Right ventricle myocardium superior (tissue), 1 donor: ENCODE data around the gene RAMP3. TPM values are rescaled to one million over a fixed set of nuclear protein-coding genes. Genes with fewer than 3 reads are reported as not detected.
"Not testable (repeated sequence)": the region's sequence is repeated elsewhere in the genome, so short reads cannot be mapped to it uniquely, and the experiment has no call there.

Source experiments
- ATAC-seq: fragments of 200-7000 bp; cut with Tn5 transposase; one replicate; pipeline ENCODE4 v1.9.1; 2020; ENCODE audit warnings: mild to moderate bottlenecking; ENCODE audit not compliant: poor library complexity
- DNase-seq: peaks from one replicate; pipeline ENCODE4 v3.0.0-alpha.2; 2020
- intact Hi-C: fragments of 100-400 bp; cut with DNase I; formaldehyde crosslinking; loops from one replicate; pipeline ENCODE4 v1.11.2; 2022
- total RNA-seq: library from RNA; stranded (reverse); fragmentation: NEBNext Ultra II Directional; extraction: Animal tissue kit (Norgen Biotek cat#: 25700); gene quantifications from one replicate; pipeline ENCODE4 v1.2.1, GENCODE V29; 2021
- donor health status: DM: no; HTN: yes; CAD: no; lungs with severe emphysema.

Gene RAMP3
- total RNA-seq, 1 donor from 2014 or later: 31.2 TPM

DNA sequence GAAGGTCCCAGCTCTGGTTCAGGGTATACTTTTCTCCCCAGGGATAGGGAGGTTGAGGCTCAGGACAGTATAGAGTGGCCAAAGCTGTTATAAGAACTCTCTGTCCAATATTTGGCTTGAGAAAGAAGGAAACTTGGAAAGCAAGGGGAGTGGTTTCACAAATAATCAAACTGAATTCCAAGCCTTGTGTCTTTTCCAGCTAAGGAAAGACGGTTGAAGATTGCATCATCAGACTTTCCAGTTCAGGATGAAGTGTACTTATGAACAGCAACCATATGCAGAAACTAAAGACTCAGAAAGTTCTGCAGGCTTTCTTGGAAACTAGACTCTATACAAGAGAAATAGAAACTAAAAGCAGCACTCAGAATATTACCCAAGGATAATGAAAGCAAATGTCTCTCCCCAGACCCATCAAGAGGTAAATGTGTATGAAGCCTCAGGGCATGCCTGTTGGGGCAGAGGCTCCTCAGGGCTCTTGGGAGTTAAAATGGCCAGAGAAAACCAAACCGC lies 46.4 kb downstream of the RAMP3 start:
- ATAC-seq: peak; percentile 86
- no peak for DNase-seq

DNA sequence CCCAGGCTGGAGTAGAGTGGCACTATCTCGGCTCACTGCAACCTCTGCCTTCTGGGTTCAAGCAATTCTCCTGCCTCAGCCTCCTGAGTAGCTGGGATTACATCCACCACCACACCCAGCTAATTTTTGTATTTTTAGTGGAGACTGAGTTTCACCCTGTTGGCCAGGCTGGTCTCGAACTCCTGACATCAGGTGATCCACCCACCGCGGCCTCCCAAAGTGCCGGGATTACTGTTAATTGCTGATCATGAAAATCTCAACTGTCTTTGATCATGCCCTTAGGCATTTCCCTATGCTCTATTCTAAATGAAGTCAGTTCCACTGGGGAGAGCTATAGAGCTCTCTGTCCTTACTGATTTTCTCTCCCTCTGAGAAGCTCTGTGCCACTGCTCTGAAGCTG lies 48.7 kb downstream of the RAMP3 start:
- DNase-seq, intact Hi-C loops, ATAC-seq: not testable (repeated sequence)

More for the DNA sequence above, 46.4 kb downstream of the RAMP3 start:
- intact Hi-C loops: no loop called here

DNA sequence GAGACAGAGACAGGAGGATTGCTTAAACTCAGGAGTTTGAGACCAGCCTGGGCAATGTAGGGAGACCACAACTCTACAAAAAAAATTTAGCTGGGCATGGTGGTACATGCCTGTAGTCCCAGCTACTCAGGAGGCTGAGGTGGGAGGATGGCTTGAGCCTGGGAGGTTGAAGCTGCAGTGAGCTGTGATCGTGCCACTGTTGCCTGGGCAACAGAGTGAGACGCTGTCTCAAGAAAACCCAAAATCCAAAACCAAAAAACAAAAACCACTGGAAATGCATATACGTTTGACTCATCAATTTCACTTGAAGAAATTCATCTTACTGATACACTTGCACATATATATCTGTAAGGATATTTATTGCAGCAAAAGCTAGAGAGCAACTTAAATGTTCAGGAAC lies 52.3 kb downstream of the RAMP3 start:
- intact Hi-C loops, DNase-seq, ATAC-seq: not testable (repeated sequence)

DNA sequence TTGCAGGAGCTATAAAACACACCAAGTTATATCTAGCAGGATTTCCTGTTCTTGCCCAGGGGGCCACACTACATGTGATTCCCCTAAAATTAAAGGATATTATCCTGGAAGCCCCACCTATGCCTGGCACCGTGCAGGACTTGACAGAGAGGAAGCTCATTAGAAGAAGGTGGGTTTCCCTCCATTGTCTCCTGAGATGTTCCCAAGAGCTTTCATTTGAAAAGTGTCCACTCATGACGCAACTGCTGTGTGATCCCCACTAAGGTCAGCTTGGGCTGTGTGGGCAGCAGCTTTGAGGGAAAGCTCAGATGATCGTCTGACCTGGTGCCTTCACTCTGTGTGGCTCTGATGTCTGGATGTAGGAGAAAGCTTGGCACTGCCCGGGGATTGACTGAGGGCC lies 53.5 kb downstream of the RAMP3 start:
- ATAC-seq: peak; percentile 58
- intact Hi-C loops: no loop called here
- no peak for DNase-seq

DNA sequence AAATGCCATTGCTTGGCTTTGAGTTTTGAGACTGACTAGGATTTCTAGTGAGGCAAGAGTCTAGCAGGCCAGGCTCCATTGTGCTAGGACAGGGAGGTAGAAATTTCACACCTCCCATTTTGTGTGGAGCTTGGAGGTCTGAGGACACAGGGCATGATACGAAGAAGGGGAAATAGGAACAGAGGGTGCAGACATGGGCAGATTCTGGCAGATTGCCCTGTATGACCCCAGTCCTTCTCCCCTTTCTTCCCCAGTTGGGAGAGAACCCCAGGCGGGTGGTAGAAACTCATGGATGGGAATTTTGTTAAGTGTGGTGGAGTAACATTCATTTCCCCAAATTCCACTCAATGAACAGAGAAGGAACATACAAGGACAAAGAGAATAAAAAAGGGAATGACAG lies 54.4 kb downstream of the RAMP3 start:
- ATAC-seq (no peak), DNase-seq (no peak)
- intact Hi-C loops: no loop called here

DNA sequence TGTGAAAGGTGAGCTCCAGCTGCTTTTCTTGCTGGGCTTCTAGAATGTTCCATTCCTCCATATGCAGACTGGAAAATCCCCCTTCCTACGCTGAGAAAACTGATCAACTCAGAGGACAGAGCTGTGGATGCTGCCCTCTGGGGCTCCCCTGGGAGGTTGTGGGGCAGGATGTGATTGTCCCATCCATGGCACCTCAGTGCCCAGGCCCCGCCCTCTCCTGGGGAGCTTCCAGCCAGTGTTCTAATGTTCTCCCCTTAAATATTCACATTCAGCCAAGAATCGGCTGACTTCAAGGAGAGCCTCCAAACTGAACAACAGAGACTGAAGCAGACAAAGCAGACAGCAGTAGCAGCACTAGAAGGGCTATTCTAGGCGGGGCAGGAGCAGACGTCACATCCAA lies 55.0 kb downstream of the RAMP3 start:
- DNase-seq: no peak
- intact Hi-C loops: no loop called here
- ATAC-seq: no peak

DNA sequence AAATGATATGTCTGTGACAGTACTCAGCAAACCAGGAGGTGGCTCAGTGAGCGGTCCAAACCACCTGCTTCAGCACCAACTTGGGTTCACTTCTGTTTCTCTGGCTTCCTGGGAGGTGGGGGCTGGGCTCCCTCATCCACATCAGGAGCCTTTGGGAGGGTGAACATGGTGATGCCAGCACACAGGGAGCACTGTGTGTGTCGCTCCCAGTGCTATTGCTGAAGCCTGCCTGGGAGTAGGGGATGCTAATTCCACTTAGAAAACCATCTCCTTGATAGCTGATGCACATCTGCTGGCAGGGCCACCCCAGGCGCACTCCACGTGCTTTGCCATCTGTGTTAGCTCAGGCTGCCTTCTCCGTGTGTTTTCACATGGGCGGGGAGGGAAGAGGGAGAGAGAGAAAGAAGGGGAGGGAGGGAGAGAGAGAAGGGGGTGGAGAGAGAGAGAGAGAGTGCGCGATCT lies 58.0 kb downstream of the RAMP3 start:
- no peak for DNase-seq
- no peak for ATAC-seq
- intact Hi-C loops: no loop called here

DNA sequence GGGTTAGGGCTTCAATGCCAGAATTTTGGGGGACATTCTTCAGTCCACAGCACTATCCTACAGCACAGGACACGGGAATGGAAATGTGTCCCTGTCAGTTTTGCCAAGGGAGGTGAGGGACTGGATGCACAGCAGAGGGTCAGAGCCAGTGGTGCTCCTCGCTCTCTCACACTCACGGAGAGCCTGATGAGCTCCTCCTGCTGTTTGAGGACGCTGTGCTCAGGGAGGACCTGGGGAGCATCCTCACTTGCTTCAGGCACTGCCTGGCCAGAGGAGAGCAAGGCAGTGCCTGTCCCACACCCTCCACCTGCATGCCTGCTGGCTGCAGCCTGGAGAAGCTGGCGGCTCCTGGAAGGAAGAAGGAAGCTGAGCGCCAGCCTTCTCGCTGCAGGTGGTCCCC lies 58.6 kb downstream of the RAMP3 start:
- no peak for DNase-seq
- intact Hi-C loops: no loop called here
- no peak for ATAC-seq

DNA sequence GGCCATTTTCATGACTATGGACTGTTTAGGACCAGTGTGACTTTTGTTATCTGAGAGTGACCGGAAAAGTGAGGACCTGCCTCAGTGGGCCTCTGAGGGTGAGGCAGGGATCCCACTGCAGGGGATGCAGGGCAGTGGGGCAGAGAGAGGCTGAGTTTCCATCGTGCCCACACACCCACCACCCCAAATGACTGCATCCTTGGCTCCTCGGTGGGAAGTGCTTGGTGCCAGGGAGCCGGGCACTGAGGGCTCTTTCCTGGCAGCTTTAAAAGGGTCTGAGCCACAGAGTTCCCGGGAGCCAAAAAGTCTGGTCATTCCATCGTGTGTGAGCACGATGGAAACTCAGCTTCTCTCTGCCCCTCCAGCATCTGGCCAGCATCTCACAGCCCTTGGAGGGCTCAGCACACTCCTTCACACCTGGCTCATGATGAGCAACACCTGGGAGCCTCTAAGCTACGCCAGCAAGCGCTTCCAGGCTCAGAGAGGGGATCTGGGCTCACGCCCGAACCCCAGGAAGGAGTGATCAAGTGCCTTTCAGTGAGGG lies 59.1 kb downstream of the RAMP3 start:
- ATAC-seq (no peak), DNase-seq (no peak)
- intact Hi-C loops: no loop called here

DNA sequence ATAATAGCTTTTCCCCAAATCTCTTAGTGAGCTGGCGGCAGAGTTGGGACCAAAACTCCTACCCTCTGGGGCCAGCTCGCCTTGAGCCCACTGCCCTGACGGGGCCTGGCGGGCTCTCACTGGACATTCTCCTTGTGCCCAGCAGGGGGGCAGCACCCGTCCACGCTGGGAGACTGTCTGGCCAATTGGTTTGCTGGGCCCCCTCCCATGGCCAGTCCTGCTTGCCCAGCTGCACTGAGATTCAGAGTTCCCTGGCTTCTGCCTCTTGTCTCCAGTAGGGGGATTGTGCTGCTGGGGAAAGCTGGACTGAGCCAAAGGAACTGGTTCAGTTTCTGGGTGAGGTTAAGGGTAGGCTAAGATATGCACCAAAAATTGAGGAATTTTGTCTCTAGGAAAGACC lies 59.8 kb downstream of the RAMP3 start:
- intact Hi-C loops: no loop called here
- ATAC-seq: no peak
- DNase-seq: no peak

DNA sequence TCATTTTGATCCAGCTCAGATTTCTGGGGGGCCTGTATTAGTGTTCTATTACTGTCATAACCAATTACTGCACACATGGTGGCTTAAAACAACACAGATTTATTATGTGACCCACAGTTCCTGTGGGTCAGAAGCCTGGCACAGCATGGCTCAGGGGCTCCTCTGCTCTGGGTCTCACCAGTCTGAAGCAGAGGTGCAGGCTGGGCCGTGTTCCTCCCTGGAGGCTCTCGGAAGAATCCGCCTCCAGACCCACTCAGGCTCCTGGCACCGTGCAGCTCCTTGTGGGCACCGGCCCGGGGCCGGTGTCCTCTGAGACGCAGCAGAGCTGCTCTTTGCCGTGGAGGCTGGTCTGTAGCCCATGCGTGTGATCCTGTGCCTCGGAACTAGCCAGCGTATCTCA lies 61.5 kb downstream of the RAMP3 start:
- intact Hi-C loops: no loop called here
- ATAC-seq (no peak), DNase-seq (no peak)

DNA sequence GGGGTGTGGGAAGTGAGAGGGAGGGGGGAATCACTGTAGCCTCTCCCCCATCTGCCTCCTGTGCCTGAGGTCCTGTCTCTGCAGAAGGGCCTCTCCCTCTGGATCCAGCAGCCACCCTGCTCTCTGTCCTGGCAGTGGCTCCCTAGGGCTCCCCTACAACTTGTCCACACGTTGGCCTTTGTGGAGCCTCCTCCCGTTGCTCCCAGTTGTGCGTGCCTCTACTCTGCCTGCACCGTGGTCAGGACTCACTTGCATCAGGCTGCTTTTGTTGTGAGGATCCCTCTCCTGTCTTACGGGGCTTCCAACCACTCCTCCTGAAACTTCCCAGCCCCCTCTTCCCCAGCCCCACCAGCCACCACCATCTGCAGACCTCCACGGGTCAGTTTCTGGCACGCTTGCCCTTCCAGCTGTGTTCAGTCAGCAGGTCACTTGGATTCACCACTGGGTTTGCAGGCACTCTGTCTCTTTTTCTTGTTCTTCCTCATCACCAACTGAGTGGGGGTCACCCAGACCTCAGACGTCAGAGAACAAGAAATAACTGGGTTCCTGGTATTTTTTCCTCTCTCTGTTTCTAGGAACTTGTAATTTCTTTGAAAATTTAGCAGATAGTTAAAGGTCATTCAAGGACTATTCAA lies 62.3 kb downstream of the RAMP3 start:
- intact Hi-C loops: no loop called here
- no peak for DNase-seq
- ATAC-seq: no peak

DNA sequence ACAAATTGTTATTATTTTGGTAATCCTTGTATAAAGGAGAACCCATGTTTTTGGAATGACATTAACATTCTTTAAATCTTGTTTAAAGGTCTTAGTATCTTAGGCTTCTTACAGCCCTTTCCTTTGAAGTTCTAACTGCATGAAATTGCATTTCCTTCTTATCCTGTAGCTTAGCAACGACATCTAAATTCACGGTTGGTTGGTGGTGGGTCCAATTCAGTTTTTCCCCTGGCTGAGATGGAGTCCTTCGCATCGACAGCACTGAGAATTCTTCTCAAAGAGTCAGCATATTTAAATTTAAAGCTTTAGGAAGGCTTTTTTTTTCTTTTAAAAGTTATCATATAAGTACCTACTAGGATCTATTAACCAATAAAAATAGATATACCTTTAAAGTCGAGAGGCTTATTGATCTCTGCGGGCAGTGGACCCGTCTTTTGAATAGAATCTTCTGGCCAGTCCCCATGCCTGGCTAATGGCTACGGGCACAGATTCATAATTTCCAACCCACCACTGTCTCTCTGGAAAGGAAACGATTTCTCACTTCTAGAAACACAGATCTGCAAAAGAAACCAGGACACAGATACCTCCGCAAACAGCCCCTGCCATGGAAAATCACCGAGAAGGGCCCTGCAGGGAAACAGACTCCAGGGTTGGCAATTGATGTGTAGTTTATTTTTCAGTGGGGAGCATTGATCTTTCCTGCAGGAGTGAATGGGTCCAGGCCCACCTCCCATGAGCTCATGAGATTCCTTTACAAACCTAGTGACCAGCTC lies 63.4 kb downstream of the RAMP3 start:
- no peak for DNase-seq
- intact Hi-C loops: no loop called here
- no peak for ATAC-seq

DNA sequence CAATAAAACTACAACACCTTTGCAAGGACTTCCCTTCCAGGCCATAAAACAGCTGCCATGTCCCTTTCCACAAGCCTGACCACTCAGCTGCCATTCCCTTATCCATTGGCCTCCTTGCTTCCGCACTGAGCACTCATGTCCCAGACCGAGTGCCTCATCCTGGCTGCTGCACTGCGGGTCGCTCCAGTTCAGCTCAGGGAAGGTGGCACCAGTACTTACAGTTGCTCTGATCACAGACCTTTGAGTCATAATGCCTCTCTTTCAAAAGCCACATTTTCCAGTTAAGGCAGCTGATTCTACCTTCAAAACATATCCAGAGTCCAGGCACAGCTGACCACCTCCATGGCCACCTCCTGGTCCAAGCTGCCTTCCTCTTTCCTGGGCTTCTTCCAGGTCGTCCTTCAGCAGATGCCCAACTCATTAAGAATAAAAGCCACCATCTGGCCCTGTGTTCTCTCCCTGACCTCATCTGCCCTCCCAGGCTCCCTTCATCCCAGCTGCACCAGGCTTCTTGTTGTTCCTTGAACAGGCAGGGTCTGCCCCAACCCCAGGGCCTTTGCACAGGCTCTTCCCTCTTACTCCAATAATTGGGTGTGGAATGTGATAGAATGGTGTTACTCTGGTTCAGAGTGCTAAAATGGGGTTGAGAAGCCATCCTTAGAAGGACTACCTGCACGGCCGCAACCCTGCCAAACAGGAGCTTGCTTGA lies 64.5 kb downstream of the RAMP3 start:
- no peak for DNase-seq
- intact Hi-C loops: no loop called here
- no peak for ATAC-seq

DNA sequence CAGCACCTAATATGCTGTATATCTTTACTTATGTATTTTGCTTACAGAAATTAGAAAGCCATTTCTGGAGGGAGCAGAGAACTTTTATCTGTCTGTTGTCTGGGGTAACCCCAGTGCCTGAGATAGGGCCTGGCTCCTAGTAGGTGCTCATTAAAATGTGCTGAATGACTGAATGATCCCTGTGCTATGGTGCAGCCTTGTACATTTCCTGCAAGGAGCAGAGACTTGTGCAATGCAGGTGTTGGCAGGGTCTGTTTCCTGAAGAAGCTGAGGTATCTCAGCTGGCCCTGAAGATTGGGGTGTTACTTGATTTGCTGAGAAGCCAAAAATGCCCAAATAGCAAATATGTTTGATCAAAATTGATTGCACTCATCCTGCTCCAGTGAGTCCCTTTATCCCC lies 65.5 kb downstream of the RAMP3 start:
- no peak for DNase-seq
- ATAC-seq: no peak
- intact Hi-C loops: no loop called here

DNA sequence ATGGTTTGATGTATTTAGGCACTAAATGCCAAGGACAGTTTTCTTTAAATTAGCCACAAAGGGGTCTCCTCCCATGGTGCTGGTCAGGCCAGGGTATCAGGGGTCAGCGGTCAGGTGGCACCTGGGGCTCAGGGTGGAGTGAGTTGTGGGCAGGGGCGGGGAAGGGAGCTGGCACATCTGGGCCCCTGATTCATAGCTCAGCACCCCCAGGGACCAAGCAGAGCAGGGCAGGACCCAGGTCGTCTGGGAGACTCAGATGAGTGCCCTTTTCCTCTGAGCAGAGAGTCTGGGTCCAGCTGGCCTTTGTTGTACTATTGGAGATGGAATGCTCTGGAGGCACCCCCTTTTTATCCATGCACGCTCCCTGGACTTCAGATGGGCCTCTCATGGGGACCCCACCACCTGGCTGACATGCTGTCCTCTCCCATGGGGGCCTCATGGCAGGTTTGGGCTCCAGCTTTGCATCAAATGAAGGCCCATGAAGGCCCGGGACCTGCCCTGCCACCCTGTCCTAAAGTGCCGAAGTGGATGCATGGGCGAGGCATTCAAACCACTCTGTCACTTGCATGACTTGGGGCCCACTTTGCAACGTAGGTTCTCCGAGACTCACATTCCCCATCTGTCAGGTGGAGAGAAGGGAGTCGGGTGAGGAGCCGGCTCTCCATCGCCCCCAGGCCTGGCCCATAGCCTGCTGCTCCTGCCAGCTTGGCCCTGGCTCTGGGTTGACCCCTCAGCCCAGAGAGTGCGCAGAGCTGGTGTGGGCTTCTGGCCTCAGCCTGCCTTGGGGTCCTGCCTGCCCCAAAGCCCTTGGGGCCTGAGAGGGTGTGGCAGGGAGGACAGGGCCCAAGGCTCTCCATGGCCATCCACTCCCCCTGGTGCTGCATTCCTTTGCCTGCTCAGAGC lies 66.4 kb downstream of the RAMP3 start:
- ATAC-seq (no peak), DNase-seq (no peak)

DNA sequence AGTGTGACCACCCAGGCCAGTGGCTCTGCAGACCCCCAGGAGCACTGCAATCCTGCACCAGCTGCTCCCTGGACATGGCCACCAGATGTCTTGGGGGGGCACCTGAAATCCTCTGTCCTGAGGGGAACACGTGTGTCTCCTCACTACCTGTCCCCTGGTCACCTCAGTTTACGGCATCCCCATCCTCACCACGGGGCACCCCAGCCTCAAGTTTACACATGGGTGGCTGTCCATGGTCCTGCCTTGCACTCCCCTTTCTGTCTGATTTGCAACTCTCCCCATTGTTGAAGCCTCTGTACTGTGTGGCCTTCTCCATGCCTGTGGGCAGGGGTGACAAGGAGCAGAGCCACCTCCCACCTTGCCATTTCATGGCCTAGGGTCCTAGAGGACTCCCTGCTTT lies 67.2 kb downstream of the RAMP3 start:
- DNase-seq (no peak), ATAC-seq (no peak)
- intact Hi-C loops: no loop called here

More for the DNA sequence above, 66.4 kb downstream of the RAMP3 start:
- intact Hi-C loops: no loop called here

DNA sequence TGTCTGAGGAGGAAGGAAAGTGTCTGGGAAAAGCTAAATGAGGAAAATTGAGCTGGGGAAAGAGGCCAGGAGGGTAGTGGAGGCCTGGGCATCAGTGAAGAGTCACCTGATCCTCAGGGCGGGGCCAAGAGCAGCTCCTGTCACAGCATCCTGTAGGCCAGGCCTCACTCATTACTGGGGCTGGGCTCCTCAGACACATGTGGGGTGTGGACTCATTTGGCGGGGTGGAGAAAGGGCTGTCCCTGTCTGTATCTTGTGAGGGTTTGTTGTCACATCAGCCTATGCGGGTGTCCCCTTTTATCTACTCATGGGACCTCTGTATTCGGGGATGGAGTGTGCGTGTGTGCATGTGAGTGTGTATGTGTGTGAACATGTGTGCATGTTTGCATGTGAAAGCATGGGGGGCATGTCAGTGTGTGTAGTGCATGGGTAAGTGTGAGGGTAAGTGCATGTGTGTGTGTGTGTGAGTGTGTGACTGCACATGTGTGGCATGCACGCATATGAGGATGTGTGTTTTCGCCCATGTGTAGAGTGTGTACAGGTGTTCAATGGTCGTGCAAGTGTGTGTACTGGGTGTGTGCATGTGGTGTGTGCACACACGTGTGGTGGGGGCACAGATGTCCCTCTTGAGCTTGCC lies 67.8 kb downstream of the RAMP3 start:
- ATAC-seq: no peak
- intact Hi-C loops: no loop called here
- no peak for DNase-seq
